Measurements from ENCODE around the gene MBTD1. TPM values are rescaled to one million over a fixed set of nuclear protein-coding genes. Genes with fewer than 3 reads are reported as not detected.
A peak's percentile ranks its signal among the peaks of the same experiment; 100 is the strongest.

The MBTD1 gene
- total RNA-seq, 6 experiments from 2014 or later: 4.4 to 8.8 (median 7.4) TPM

DNA sequence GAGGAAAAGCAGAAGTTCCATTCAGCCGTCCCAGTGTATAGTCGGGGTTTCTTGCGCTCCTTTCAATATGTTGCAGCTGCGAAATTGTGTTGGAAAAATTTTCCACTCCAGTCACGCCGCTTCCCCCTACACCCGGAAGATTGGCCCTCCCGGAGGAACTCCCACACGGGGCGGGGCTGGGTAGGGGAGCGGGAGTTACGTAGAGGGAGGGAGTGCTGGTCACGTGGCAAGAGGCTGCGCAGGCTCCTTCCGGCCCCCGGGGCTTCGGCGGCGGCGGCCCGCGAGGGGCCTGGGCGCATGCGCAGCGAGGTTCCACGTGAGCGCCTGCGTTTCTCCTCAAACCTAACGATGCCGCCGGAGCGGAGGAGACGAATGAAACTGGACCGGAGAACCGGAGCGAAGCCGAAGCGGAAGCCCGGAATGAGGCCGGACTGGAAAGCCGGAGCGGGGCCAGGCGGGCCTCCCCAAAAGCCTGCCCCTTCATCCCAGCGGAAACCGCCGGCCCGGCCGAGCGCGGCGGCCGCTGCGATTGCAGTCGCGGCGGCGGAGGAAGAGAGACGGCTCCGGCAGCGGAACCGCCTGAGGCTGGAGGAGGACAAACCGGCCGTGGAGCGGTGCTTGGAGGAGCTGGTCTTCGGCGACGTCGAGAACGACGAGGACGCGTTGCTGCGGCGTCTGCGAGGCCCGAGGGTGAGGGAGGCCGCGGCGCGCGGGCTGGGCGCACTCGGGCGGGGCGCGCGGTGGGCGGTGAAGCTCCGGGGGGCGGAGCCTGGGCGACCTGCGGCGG, 581 bp upstream of the MBTD1 start, which contains the start of gene UTP18:
TSS of gene UTP18 (plus strand) at position 310 of the 787 bp plus-strand sequence. CDS start at position 349, 39 bp downstream.
- WGBS (ENCODE audit: insufficient coverage, low coverage, low lambda C conversion rate, missing lambda C conversion rate): under 1% methylated on average over 21 of the region's 93 CpGs
- H3K4me1 ChIP-seq: peaks cover 0 to 42% (median 18%) of the 10 kb centered on the region in 4 donors
- ATAC-seq: peak; percentile 90 to 94 (median 91)

GRCh38 chr17:51258756-51259563, 889 bp downstream of the MBTD1 start:
- peak; percentile 35 to 62 (median 59) for DNase-seq
- H3K36me3 ChIP-seq: peaks cover 0 to 14% (median 0%) of the 10 kb centered on the region in 4 donors
- H3K4me1 ChIP-seq: peaks cover 0 to 51% (median 22%) of the 10 kb centered on the region in 4 donors
- whole genome bisulfite sequencing (ENCODE audit: insufficient coverage, low coverage, low lambda C conversion rate, missing lambda C conversion rate): 4% methylated on average over 8 of the region's 18 CpGs
- no peaks in the 10 kb centered on the region for H3K9me3 ChIP-seq
- H3K4me3 ChIP-seq: peak overlapping the region; percentile 89 to 99 (median 98)
- no peak for TF ChIP-seq POLR2A (IDR thresholded peaks at IDR 0.05)
- TF ChIP-seq, protein P1, sequence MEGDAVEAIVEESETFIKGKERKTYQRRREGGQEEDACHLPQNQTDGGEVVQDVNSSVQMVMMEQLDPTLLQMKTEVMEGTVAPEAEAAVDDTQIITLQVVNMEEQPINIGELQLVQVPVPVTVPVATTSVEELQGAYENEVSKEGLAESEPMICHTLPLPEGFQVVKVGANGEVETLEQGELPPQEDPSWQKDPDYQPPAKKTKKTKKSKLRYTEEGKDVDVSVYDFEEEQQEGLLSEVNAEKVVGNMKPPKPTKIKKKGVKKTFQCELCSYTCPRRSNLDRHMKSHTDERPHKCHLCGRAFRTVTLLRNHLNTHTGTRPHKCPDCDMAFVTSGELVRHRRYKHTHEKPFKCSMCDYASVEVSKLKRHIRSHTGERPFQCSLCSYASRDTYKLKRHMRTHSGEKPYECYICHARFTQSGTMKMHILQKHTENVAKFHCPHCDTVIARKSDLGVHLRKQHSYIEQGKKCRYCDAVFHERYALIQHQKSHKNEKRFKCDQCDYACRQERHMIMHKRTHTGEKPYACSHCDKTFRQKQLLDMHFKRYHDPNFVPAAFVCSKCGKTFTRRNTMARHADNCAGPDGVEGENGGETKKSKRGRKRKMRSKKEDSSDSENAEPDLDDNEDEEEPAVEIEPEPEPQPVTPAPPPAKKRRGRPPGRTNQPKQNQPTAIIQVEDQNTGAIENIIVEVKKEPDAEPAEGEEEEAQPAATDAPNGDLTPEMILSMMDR (IDR thresholded peaks at IDR 0.05): no peak
- no peak for ATAC-seq
- no peaks in the 10 kb centered on the region for H3K27me3 ChIP-seq
- intact Hi-C loops (cut with DNase I): no loop called here
- H3K27ac ChIP-seq: peak overlapping the region; percentile 95 to 97 (median 96)

More for the DNA sequence above, 581 bp upstream of the MBTD1 start, which contains the start of gene UTP18:
- Histone ChIP-seq H3K4me3 (peak within 1 kb of the TSS; percentile 89 to 99 (median 98)), H3K27me3 (no peaks in the 10 kb centered on the region), H3K27ac (peak within 1 kb of the TSS; percentile 95 to 97 (median 96)), H3K9me3 (no peaks in the 10 kb centered on the region), H3K36me3 (peaks cover 0 to 9% (median 0%) of the 10 kb centered on the region in 4 donors)
- TF ChIP-seq POLR2A (IDR thresholded peaks at IDR 0.05): peak; percentile 62
- TF ChIP-seq, protein P1 (IDR thresholded peaks at IDR 0.05): no peak
- peak; percentile 98 to 99 (median 98) for DNase-seq
- intact Hi-C loops (cut with DNase I): no loop called here

GRCh38 chr17:51257150-51258081, 2.4 kb downstream of the MBTD1 start:
- 63% methylated on average over 3 of the region's 3 CpGs for WGBS (ENCODE audit: insufficient coverage, low coverage, low lambda C conversion rate, missing lambda C conversion rate)
- Histone ChIP-seq H3K4me1 (peaks cover 0 to 51% (median 22%) of the 10 kb centered on the region in 4 donors), H3K27ac (no peak overlapping the region), H3K4me3 (no peak overlapping the region), H3K9me3 (no peaks in the 10 kb centered on the region), H3K27me3 (no peaks in the 10 kb centered on the region), H3K36me3 (peaks cover 0 to 5% (median 0%) of the 10 kb centered on the region in 4 donors)
- DNase-seq (no peak), ATAC-seq (no peak)
- intact Hi-C loops (cut with DNase I): no loop called here
- TF ChIP-seq POLR2A (IDR thresholded peaks at IDR 0.05): no peak
- TF ChIP-seq, protein P1 (IDR thresholded peaks at IDR 0.05): no peak

GRCh38 chr17:51256101-51256500, 3.7 kb downstream of the MBTD1 start:
- peaks cover 0 to 41% (median 20%) of the 10 kb centered on the region in 4 donors for H3K4me1 ChIP-seq
- ATAC-seq (peak in 3 of 4 donors; percentile 28 to 31 (median 29)), DNase-seq (no peak)
- no peaks in the 10 kb centered on the region for H3K27me3 ChIP-seq
- peaks cover 0 to 5% (median 0%) of the 10 kb centered on the region in 4 donors for H3K36me3 ChIP-seq
- H3K9me3 ChIP-seq: no peaks in the 10 kb centered on the region
- no peak for TF ChIP-seq POLR2A (IDR thresholded peaks at IDR 0.05)
- TF ChIP-seq, protein P1 (IDR thresholded peaks at IDR 0.05): no peak
- H3K27ac ChIP-seq: peak overlapping the region in 2 of 3 donors; percentile 9 to 70
- intact Hi-C loops (cut with DNase I): no loop called here
- 12% methylated on average over 3 of the region's 3 CpGs for WGBS (ENCODE audit: insufficient coverage, low coverage, low lambda C conversion rate, missing lambda C conversion rate)
- peak overlapping the region; percentile 15 to 40 (median 29) for H3K4me3 ChIP-seq

All from right lobe of liver (tissue), 6 donors.